ENCODE measurements around the gene SMAD7.

GRCh38 chr18:48880931-48881330 lies 69.8 kb downstream of the SMAD7 start:
- no peak for TF ChIP-seq FOS (IDR thresholded peaks at IDR 0.05; ENCODE audit: borderline replicate concordance, extremely low read depth, insufficient read length)
- no peak for TF ChIP-seq MAX (IDR thresholded peaks at IDR 0.05; ENCODE audit: low read depth, low read length)
- no peak for TF ChIP-seq CTCF (IDR thresholded peaks at IDR 0.05 in 2 of 3, conservative IDR thresholded peaks at IDR 0.05 in 1 of 3; ENCODE audit: control insufficient read depth in 2 of 3, extremely low read depth in 1 of 3, insufficient read depth in 1 of 3, low read depth in 3 of 3, low read length in 3 of 3)
- no peak for TF ChIP-seq TBL1XR1 (IDR thresholded peaks at IDR 0.05; ENCODE audit: low read depth, low read length)
- TF ChIP-seq NFIC (IDR thresholded peaks at IDR 0.05; ENCODE audit: low read depth, low read length), result no peak
- no peak for TF ChIP-seq YY1 (IDR thresholded peaks at IDR 0.05; ENCODE audit: low read depth, low read length)
- no peak for TF ChIP-seq CREM (IDR thresholded peaks at IDR 0.05; ENCODE audit: low read depth)
- no peak for TF ChIP-seq EZH2 (IDR thresholded peaks at IDR 0.05; ENCODE audit: borderline replicate concordance, control insufficient read depth, low read depth, low read length)
- TF ChIP-seq REST (IDR thresholded peaks at IDR 0.05; ENCODE audit: low read depth, low read length), result no peak
- no peak for TF ChIP-seq ZZZ3 (IDR thresholded peaks at IDR 0.05; ENCODE audit: control insufficient read depth, insufficient read length, low read depth)
- TF ChIP-seq EED (IDR thresholded peaks at IDR 0.05; ENCODE audit: low read depth), result no peak
- TF ChIP-seq EGR1 (IDR thresholded peaks at IDR 0.05; ENCODE audit: borderline replicate concordance in 1 of 2, low read depth in 2 of 2, low read length in 2 of 2), result no peak
- no peak for TF ChIP-seq GABPA (IDR thresholded peaks at IDR 0.05; ENCODE audit: low read depth)
